Islet precursor cell (in vitro differentiated cells): ENCODE results near the gene NID2.

Source experiments
- DNase-seq: peaks from one replicate; pipeline ENCODE4 v3.0.0-alpha.2; 2018

The NID2 gene

DNA sequence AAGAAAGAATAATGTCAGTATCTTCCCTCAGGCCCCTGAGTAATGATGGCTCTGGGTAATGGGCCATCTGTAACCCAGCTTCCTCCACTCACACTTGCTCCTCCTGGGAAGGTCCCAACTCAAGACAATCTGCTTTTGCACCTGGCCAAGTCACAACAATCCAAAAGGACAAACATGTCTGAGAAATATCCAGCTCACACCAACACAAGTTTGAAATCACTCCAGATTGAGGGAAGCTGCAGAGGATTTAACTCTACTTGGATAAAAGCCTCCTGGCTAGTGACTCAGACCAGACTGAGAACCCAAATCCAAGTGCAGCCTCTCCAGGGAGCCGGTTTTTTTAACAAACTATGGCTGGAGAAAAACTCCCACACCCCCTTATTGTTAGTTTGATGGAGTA lies 45.3 kb downstream of the NID2 start:
- DNase-seq: no peak

DNA sequence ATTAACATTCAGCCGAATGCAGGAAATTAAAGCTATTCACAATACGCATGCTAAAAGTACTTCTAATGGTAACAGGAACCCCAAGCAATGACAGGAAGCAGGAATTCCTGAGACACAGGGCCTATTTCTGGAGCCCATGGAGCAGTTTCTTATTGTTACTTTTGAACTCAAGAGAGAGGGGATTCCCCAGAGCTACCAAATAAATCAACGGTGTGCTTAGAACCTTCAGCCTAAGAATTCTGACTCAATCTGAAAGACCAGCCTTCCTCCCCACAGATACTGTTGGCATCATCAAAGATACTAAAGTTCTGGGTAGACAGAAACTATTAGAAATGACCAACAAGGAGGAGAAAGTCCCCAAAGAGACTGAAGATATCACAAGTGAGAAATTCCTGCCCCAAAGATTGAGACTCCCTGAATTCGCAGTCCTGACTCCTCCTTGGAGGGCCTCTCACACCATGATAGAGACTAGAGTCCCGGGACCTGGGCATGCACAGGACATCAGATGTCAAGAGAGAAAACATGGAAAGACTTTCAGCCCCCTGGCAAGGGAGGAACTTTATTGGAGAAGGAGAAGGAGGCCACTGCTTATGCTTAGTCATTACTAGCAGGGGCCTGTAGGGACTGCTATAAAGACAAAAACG lies 46.8 kb downstream of the NID2 start:
- DNase-seq: no peak

DNA sequence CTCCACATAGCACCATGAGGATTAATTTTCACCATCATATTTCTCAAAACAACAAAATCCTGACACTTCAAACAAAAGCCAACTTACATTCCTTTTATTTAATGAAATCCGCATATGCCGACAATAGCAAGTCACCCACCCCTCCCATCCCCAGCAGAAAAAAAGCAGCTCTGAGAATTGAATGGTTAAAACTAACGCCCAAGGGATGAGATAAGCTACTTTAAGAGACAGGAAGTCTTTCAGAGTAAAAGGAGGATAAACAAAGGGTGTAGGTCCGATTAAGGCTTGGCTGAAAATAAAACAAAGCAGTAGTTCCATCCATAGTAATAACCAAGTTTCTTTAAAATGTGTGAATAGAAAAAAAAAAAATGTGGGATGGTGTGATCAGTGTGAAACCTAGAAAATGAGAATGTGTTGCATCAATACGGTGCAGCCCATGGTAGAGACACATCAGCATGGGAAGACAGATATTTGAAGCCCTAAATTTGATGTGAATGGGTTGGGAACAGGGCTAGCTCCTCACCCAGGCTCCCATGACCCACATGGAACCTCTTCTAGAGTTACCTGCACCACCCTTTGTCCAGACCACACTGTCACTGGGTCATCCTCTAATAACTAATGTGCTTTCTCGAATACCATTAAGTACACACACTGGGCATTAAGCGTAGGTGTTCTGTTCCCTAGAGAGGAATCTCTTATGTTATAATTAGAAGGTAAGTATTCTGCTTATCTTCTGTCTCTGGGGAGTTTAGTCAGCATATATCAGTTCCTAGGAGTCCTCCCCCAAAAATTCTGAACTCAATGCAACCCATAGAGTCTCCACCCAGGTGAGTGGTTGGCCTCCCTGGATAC lies 47.8 kb downstream of the NID2 start:
- no peak for DNase-seq

DNA sequence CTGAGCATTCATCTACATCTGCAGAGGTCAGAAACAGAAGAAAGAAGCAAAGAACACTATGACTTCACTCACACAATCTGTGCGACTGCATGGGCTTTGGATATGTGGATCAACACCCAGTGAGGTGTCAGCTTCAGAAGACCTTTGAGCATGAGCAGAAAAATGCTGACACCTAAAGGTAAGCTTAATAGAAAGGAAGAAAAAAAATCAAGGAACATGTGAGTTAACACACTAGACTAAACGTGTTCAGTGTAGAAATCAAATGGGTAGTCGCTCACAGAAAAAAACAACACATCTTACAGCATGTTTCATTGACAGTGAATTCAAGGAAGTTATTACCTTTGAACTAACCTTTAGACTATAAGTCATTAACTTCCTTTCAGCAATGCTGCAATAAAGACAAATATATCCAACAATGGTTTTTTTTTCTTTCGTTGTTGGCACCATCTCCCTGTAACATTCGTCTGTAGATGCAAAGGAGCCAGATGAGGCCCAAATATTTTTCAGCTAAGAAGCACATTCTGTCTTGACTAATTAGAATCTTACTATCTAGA lies 48.6 kb downstream of the NID2 start:
- DNase-seq: no peak

DNA sequence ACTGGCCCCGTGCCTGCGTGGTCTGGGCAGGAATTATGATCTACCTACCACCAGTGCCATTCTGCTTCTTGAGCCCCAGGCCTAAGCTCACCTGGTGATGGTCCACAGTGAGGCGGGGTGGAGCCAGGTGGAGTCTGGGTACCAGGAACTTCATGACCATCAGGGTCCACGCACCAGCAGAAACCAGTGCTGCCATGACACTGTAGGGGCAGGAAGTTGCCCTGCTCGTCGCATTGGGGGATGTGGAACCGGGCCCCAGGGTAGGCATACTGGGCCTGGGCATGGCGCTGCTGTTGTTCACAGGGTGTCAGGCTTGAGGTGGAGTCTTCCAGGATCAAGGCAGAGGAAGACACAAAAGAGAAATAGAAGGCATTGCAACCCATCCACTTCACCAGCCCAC lies 49.9 kb downstream of the NID2 start:
- DNase-seq: no peak

DNA sequence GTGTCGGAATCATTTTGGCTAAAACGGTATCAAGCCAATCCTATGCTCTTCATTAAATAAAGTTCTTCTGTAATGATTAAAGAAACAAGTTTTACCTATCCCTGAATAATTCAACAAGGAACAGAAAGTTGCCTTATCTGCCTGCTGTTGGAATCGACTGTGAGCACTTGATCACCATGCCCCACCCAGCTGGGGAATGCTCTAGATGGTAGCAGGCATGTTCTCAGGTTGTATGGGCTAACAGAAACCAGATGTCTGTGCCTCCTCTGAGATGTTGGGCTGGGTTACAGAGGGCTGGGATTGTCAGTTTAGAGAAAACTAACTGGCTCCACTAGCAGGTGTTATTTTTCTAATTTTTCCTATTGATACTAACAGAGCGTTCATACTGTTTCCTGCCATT lies 50.6 kb downstream of the NID2 start:
- DNase-seq: no peak

- DNase-seq: peak; percentile 68
Observed at GRCh38 chr14:52015411-52016030, 53.3 kb downstream of the NID2 start.

DNA sequence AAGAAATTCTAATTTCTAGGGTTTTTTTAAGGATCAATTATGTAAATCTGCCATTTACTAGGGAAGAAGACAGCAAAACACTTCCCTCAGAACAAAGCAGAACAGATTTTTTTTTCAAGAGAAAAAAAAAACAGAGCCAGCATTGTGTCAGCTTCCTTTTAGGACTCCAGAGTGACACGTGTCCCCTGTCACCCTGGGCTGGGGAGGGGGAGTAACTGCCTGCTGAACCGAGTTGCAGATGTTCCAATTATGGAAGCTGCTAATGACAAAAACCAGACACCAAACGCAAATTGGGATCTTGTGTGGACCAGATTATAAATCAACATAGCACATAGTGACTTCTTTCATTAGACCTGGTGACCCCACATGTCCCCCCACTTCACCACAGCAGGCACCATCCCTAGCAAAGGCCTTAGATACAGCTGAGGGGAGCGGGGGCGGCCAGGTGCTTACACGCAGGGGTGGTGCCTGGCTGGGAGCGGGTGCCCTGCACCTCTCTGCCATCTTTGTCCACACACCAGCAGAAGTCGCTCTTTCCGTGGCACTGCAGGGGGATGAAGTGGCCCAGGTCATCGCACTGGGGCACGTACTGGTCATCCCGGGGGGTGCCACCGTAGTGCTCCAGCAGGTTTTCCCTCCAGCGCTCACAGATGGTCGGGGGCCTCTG lies 54.1 kb downstream of the NID2 start:
- DNase-seq: peak; percentile 66

DNA sequence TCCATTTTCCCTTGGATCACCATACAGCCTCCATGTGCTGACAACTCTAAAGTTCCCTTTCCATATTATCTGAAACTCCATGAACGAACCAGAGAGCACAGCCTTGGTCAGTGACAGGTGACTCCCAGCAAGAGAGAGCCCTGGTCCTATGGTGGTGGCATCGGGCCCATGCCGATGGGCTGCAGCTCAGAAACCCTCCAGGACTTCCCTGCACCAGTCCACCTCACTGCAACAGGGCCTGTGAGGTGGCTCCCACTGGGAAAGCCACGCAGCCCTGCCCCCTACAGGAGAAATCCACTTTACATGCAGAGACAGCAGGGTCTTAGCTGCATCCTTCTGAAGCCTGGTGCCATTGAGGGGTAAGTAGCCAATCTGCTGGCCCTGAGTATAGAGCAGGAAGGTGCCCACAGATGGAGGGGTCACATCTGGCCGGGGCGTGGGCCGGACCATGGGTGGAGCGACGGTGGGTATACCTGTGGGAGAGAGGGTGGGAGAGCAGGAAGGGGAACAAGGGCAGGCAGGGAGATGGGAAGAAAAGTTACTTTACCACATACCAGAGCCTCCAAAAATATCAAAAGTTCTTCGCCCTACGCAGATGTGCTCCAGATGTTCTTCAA lies 54.8 kb downstream of the NID2 start:
- DNase-seq: peak; percentile 77

- DNase-seq: no peak
Observed at GRCh38 chr14:52012635-52013034, 56.2 kb downstream of the NID2 start.

DNA sequence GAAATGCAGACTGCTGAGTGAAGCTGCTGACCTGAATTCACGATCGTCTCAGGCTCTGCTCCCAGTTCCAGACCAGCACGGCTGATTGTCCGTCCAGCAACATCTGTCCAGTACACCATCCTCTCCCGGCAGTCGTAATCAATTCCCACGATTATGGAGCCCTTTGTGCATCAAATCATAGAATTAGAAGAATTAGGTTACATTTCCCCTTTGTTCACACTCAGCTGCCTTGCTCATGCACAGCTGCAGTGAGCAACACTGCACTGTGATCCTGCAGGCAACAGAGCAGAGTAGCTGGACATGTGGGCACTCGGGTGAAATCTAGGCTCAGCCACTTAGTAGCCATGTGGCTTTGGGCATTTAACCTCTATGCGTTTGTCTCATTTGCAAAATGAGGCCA lies 57.3 kb downstream of the NID2 start:
- no peak for DNase-seq

DNA sequence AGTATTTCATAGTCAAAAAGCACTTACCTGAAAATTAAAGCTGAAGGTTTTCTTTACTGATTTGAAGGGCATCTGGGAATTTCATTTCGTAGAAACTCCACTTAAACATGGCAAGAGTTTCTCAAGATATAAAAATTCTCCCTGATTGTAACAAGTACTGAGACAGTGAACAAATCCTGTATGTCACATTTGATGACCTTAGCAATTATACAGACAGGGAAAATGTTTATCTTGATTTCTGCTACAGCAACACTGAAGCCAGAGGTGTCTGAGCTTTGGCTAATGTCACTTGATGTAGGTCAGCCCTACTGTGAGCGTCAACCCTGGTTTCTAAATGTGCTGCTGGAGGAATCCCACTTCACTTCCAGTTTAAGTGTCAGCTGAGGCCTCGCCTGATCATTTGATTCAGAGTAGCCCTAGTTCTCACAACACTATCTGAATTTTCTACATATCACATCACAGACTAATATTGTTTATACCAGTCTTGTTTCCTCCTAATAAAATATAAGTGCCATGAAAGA lies 58.6 kb downstream of the NID2 start:
- no peak for DNase-seq

GRCh38 chr14:52008136-52008535 lies 60.7 kb downstream of the NID2 start:
- DNase-seq: no peak

GRCh38 chr14:52007637-52008036 lies 61.2 kb downstream of the NID2 start:
- no peak for DNase-seq

DNA sequence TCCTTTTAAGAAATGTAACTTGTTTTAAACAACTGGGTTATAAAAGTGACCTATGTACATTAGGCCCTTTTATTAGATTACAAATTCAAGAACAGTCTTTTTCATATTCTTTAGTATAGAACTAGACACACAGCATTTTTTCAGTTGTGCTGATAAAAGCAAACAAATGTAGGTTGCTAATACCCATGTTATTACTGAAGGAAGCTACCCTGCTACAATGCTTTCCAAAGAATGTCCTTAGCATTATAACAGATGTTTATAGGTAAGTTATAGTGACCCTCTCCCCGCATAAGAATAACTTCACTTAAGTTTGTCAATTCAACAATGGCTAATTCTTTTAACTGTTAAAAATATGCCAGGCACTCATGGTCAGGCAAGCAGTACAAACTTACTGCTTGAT lies 61.6 kb downstream of the NID2 start:
- DNase-seq: no peak

- DNase-seq: no peak
Observed at GRCh38 chr14:52006361-52006760, 62.5 kb downstream of the NID2 start.

GRCh38 chr14:52005625-52006024 lies 63.2 kb downstream of the NID2 start:
- DNase-seq: no peak

DNA sequence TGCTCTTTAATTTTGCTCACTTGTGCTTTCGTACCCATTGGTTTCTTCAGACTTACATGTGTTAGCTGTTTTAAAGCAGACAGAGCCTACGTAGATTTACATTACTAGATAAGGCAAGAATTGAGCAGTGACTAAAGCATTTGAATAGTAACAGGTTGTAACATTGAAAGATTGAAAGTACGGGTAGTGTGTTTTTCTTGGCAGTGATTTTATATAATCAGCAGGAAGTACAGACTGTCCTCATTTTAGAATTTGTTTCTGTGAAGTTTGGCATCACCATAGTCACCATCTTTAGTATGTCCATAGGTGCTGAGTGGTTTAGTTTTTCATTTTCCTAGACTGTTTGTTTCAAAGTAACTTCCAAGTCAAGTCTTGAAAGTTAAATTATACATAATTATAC lies 65.5 kb downstream of the NID2 start:
- DNase-seq: no peak

- DNase-seq: no peak
Observed at GRCh38 chr14:52002542-52002941, 66.3 kb downstream of the NID2 start.

- DNase-seq: no peak
Observed at GRCh38 chr14:52000696-52001095, 68.2 kb downstream of the NID2 start.

DNA sequence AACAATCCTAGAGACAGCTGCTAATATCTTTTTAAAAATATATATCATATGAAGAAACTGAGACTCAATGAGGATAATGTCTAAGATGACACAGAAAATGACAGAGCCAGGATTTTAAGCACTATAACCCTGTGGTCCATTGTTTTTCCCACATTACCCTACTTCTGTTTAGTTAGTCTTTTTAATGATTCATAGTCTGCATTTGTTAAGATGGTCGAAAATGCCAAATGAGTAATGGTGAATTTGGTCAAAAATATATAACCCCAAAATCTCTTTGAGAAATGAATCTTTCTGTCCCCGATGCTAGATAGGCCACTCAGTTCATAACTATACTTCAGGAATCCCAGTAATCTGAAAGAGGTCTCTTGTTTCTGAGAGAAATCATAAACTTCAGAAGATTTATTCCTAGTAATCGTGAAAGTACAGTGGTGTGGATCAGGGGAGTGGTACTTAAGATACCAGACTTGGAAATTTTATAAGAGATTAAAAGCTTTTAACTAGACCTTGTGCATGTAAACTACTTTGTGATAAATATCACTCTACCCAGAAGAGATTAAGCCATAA lies 68.8 kb downstream of the NID2 start:
- DNase-seq: no peak

- DNase-seq: no peak
Observed at GRCh38 chr14:51999084-51999483, 69.8 kb downstream of the NID2 start.
